GM23338 (cell line): Measurements from ENCODE around the gene POP4. TPM values are rescaled to one million over a fixed set of nuclear protein-coding genes. Genes with fewer than 3 reads are reported as not detected.

Source experiments
- ATAC-seq: fragments of 200-7000 bp; cut with Tn5 transposase; 3 replicates; pipeline ENCODE4 v1.9.1; 2020
- DNase-seq: peaks from one replicate; pipeline ENCODE4 v3.0.0-alpha.2; 2015; ENCODE audit warnings: low spot score
- H2AFZ ChIP-seq: fragments of 200-600 bp; sonication (generic); 2 replicates; pipeline ENCODE4 v1.8.0; 2016; ENCODE audit warnings: antibody characterized with exemption, mild to moderate bottlenecking, moderate library complexity
- H3F3A ChIP-seq: fragments of 200-600 bp; sonication (generic); replicated peaks from 2 replicates; pipeline ENCODE4 v1.8.0; 2017; ENCODE audit warnings: antibody characterized with exemption, mixed run types, low read depth
- H3K27ac ChIP-seq: fragments of 200-600 bp; sonication (generic); 2 replicates; pipeline ENCODE4 v1.6.1; 2016; ENCODE audit warnings: low read depth
- H3K27me3 ChIP-seq: fragments of 200-600 bp; sonication (generic); 2 replicates; pipeline ENCODE4 v1.8.0; 2016; ENCODE audit warnings: mild to moderate bottlenecking, mixed run types, moderate library complexity; ENCODE audit not compliant: insufficient read depth
- H3K36me3 ChIP-seq: fragments of 200-600 bp; sonication (generic); 2 replicates; pipeline ENCODE4 v1.8.0; 2016; ENCODE audit warnings: mild to moderate bottlenecking; ENCODE audit not compliant: insufficient read depth
- H3K4me1 ChIP-seq: fragments of 200-600 bp; sonication (generic); 2 replicates; pipeline ENCODE4 v1.8.0; 2016; ENCODE audit warnings: mild to moderate bottlenecking, moderate library complexity; ENCODE audit not compliant: insufficient read depth
- H3K4me2 ChIP-seq: fragments of 200-600 bp; sonication (generic); 2 replicates; pipeline ENCODE4 v1.7.1; 2017; ENCODE audit warnings: mixed run types
- H3K4me3 ChIP-seq: fragments of 200-600 bp; sonication (generic); 2 replicates; pipeline ENCODE4 v1.6.1; 2016; ENCODE audit warnings: mixed run types
- H3K79me2 ChIP-seq: fragments of 200-600 bp; sonication (generic); replicated peaks from 2 replicates; pipeline ENCODE4 v1.8.0; 2017; ENCODE audit warnings: mild to moderate bottlenecking; ENCODE audit not compliant: insufficient read depth
- H3K9me2 ChIP-seq: fragments of 200-600 bp; sonication (generic); 2 replicates; pipeline ENCODE4 v1.8.0; 2017; ENCODE audit not compliant: insufficient read depth
- H4K20me1 ChIP-seq: fragments of 200-600 bp; sonication (generic); replicated peaks from 2 replicates; pipeline ENCODE4 v1.8.0; 2017; ENCODE audit warnings: mild to moderate bottlenecking; ENCODE audit not compliant: insufficient read depth
- H3K27ac Mint-ChIP-seq: 2 replicates; pipeline ENCODE4 v1.8.0; 2020; ENCODE audit warnings: inconsistent platforms, mild to moderate bottlenecking, moderate library complexity, mixed read lengths
- H3K27me3 Mint-ChIP-seq: 3 replicates; pipeline ENCODE4 v1.8.0; 2022; ENCODE audit warnings: low read depth, mild to moderate bottlenecking, moderate library complexity, mixed read lengths, inconsistent platforms; ENCODE audit not compliant: insufficient read depth, poor library complexity
- H3K36me3 Mint-ChIP-seq: 3 replicates; pipeline ENCODE4 v1.8.0; 2021; ENCODE audit warnings: low read depth, mild to moderate bottlenecking, inconsistent platforms, moderate library complexity, mixed read lengths
- H3K4me1 Mint-ChIP-seq: 3 replicates; pipeline ENCODE4 v1.8.0; 2020; ENCODE audit warnings: mild to moderate bottlenecking, inconsistent platforms, mixed read lengths
- H3K4me3 Mint-ChIP-seq: 3 replicates; pipeline ENCODE4 v1.8.0; 2021; ENCODE audit warnings: moderate library complexity, mild to moderate bottlenecking, inconsistent platforms, mixed read lengths
- H3K9me3 Mint-ChIP-seq: 3 replicates; pipeline ENCODE4 v1.8.0; 2020; ENCODE audit warnings: moderate library complexity, mild to moderate bottlenecking, inconsistent platforms, mixed read lengths
- EZH2phosphoT487 ChIP-seq: fragments of 200-600 bp; sonication (generic); IDR thresholded peaks from one replicate; pipeline ENCODE4 v1.8.1; 2018; ENCODE audit warnings: antibody characterized with exemption; ENCODE audit not compliant: unreplicated experiment
- JUNB ChIP-seq: IDR thresholded peaks from one replicate; pipeline ENCODE4 v1.6.1; 2016; ENCODE audit warnings: antibody characterized with exemption; ENCODE audit not compliant: unreplicated experiment
- NANOG ChIP-seq: IDR thresholded peaks from 2 replicates; pipeline ENCODE4 v1.6.1; 2016; ENCODE audit warnings: antibody characterized with exemption, borderline replicate concordance
- STAT1 ChIP-seq: IDR thresholded peaks from one replicate; pipeline ENCODE4 v1.6.1; 2016; ENCODE audit warnings: antibody characterized with exemption; ENCODE audit not compliant: unreplicated experiment
- ZNF114 ChIP-seq: fragments of 250-450 bp; sonication (Bioruptor Pico); IDR thresholded peaks from 2 replicates; pipeline ENCODE4 v1.5.0; 2020; ENCODE audit warnings: mild to moderate bottlenecking, moderate library complexity
- polyA plus RNA-seq: library from polyadenylated mRNA; unstranded; fragments of >200 nt; fragmentation: Nextera tagmentation; extraction: Ambion mirVana; gene quantifications from 2 replicates; pipeline ENCODE4 v1.2.1, GENCODE V29; 2016
- total RNA-seq: library from RNA; depleted of rRNA; stranded (reverse); fragments of >200 nt; shearing (Covaris generic); gene quantifications from 2 replicates; pipeline ENCODE4 v1.2.3, GENCODE V29; 2014
- TF ChIP-seq, protein P1 (sequence below): fragments of 250-450 bp; sonication (Bioruptor Pico); IDR thresholded peaks from 2 replicates; pipeline ENCODE4 v1.5.0; 2020; ENCODE audit warnings: mild to moderate bottlenecking, moderate library complexity
- TF ChIP-seq, protein P2 (sequence below): IDR thresholded peaks from one replicate; pipeline ENCODE4 v1.6.1; 2018; ENCODE audit warnings: antibody characterized with exemption; ENCODE audit not compliant: unreplicated experiment

POP4 gene
- total and polyA plus RNA-seq, 2 experiments from 2014 or later = 37.2 to 58.3 TPM

DNA sequence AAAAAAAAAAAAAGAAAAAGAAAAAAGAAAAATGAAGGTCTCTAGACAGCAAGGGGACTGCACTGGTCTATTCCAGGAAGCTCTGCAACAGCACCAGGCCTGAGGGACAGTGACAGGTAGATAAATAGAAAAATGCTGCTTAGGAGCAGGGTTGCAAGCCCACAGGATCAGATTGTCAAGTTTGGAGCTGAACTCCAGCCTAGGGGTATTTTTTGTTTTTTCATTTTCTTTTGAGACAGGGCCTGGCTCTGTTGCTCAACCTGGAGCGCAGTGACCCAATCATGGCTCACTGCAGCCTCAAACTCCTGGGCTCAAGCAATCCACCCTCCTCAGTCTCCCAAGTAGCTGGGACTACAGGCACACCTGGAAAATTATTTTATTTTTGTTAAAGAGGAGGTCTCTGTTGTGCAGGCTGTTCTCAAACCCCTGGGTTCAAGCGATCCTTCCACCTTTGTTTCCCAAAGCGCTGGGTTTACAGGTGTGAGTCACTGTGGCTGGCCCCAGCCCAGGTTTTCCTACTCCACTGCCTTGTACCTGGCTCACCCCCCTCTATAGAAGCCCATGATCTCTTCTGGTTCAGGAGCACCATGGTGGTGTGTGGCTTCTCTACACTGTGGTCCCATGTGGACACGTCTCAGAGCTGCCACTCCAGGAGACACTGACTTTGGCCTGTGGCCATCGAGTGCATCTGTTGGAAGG lies 23.9 kb downstream of the POP4 start:
- Mint-ChIP-seq H3K4me1 (peaks cover 6% of the 10 kb centered on the region), H3K9me3 (no peaks in the 10 kb centered on the region), H3K36me3 (no peaks in the 10 kb centered on the region), H3K4me3 (no peak overlapping the region), H3K27ac (no peak overlapping the region), H3K27me3 (peaks cover 3% of the 10 kb centered on the region)
- H4K20me1 ChIP-seq = no peaks in the 10 kb centered on the region
- no peaks in the 10 kb centered on the region for H3K9me2 ChIP-seq
- no peak overlapping the region for H3K27ac ChIP-seq
- DNase-seq = no peak
- no peaks in the 10 kb centered on the region for H3K36me3 ChIP-seq
- no peak for TF ChIP-seq NANOG
- TF ChIP-seq EZH2phosphoT487 = no peak
- TF ChIP-seq ZNF114 (CRISPR knock-in tag) = no peak
- no peak for TF ChIP-seq STAT1
- TF ChIP-seq JUNB = no peak
- TF ChIP-seq, protein P1, sequence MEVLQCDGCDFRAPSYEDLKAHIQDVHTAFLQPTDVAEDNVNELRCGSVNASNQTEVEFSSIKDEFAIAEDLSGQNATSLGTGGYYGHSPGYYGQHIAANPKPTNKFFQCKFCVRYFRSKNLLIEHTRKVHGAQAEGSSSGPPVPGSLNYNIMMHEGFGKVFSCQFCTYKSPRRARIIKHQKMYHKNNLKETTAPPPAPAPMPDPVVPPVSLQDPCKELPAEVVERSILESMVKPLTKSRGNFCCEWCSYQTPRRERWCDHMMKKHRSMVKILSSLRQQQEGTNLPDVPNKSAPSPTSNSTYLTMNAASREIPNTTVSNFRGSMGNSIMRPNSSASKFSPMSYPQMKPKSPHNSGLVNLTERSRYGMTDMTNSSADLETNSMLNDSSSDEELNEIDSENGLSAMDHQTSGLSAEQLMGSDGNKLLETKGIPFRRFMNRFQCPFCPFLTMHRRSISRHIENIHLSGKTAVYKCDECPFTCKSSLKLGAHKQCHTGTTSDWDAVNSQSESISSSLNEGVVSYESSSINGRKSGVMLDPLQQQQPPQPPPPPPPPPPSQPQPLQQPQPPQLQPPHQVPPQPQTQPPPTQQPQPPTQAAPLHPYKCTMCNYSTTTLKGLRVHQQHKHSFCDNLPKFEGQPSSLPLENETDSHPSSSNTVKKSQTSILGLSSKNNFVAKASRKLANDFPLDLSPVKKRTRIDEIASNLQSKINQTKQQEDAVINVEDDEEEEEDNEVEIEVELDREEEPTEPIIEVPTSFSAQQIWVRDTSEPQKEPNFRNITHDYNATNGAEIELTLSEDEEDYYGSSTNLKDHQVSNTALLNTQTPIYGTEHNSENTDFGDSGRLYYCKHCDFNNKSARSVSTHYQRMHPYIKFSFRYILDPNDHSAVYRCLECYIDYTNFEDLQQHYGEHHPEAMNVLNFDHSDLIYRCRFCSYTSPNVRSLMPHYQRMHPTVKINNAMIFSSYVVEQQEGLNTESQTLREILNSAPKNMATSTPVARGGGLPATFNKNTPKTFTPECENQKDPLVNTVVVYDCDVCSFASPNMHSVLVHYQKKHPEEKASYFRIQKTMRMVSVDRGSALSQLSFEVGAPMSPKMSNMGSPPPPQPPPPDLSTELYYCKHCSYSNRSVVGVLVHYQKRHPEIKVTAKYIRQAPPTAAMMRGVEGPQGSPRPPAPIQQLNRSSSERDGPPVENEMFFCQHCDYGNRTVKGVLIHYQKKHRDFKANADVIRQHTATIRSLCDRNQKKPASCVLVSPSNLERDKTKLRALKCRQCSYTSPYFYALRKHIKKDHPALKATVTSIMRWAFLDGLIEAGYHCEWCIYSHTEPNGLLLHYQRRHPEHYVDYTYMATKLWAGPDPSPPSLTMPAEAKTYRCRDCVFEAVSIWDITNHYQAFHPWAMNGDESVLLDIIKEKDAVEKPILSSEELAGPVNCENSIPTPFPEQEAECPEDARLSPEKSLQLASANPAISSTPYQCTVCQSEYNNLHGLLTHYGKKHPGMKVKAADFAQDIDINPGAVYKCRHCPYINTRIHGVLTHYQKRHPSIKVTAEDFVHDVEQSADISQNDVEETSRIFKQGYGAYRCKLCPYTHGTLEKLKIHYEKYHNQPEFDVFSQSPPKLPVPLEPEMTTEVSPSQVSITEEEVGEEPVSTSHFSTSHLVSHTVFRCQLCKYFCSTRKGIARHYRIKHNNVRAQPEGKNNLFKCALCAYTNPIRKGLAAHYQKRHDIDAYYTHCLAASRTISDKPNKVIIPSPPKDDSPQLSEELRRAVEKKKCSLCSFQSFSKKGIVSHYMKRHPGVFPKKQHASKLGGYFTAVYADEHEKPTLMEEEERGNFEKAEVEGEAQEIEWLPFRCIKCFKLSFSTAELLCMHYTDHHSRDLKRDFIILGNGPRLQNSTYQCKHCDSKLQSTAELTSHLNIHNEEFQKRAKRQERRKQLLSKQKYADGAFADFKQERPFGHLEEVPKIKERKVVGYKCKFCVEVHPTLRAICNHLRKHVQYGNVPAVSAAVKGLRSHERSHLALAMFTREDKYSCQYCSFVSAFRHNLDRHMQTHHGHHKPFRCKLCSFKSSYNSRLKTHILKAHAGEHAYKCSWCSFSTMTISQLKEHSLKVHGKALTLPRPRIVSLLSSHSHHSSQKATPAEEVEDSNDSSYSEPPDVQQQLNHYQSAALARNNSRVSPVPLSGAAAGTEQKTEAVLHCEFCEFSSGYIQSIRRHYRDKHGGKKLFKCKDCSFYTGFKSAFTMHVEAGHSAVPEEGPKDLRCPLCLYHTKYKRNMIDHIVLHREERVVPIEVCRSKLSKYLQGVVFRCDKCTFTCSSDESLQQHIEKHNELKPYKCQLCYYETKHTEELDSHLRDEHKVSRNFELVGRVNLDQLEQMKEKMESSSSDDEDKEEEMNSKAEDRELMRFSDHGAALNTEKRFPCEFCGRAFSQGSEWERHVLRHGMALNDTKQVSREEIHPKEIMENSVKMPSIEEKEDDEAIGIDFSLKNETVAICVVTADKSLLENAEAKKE (CRISPR knock-in tag) = no peak
- TF ChIP-seq, protein P2, sequence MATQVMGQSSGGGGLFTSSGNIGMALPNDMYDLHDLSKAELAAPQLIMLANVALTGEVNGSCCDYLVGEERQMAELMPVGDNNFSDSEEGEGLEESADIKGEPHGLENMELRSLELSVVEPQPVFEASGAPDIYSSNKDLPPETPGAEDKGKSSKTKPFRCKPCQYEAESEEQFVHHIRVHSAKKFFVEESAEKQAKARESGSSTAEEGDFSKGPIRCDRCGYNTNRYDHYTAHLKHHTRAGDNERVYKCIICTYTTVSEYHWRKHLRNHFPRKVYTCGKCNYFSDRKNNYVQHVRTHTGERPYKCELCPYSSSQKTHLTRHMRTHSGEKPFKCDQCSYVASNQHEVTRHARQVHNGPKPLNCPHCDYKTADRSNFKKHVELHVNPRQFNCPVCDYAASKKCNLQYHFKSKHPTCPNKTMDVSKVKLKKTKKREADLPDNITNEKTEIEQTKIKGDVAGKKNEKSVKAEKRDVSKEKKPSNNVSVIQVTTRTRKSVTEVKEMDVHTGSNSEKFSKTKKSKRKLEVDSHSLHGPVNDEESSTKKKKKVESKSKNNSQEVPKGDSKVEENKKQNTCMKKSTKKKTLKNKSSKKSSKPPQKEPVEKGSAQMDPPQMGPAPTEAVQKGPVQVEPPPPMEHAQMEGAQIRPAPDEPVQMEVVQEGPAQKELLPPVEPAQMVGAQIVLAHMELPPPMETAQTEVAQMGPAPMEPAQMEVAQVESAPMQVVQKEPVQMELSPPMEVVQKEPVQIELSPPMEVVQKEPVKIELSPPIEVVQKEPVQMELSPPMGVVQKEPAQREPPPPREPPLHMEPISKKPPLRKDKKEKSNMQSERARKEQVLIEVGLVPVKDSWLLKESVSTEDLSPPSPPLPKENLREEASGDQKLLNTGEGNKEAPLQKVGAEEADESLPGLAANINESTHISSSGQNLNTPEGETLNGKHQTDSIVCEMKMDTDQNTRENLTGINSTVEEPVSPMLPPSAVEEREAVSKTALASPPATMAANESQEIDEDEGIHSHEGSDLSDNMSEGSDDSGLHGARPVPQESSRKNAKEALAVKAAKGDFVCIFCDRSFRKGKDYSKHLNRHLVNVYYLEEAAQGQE = no peak
- no peak overlapping the region for H3K4me3 ChIP-seq
- no peak overlapping the region for H2AFZ ChIP-seq
- no peak overlapping the region for H3K4me2 ChIP-seq
- no peaks in the 10 kb centered on the region for H3K27me3 ChIP-seq
- no peaks in the 10 kb centered on the region for H3F3A ChIP-seq
- H3K4me1 ChIP-seq = peaks cover 9% of the 10 kb centered on the region
- ATAC-seq = no peak
- no peaks in the 10 kb centered on the region for H3K79me2 ChIP-seq
